Common myeloid progenitor, CD34-positive (primary cell): ENCODE results near the gene TBXAS1.

Experiments
- CTCF ChIA-PET: fragments of 350-600 bp; sonication (Branson Sonifier 250); formaldehyde crosslinking; loops from one replicate; lab custom pipeline; 2021; ENCODE audit warnings: antibody characterized with exemption; lab: Charles Lee
- POLR2A ChIA-PET: fragments of 350-600 bp; sonication (Branson Sonifier 250); formaldehyde crosslinking; loops from one replicate; lab custom pipeline; 2021; ENCODE audit warnings: antibody characterized with exemption; lab: Charles Lee
- DNase-seq, 3 donors: peaks; one replicate each; pipeline versions ENCODE4 v3.0.0 to v3.0.0-alpha.2; 2013
- H3K27ac ChIP-seq, 2 experiments: 1 replicate in 1 of 2; 2 replicates in 1 of 2; pipeline ENCODE4 v1.7.0; 2013; ENCODE audit warnings: inconsistent platforms in 2 of 2, low read length in 2 of 2, mild to moderate bottlenecking in 2 of 2, low read depth in 1 of 2, moderate library complexity in 1 of 2; ENCODE audit not compliant: severe bottlenecking in 2 of 2, insufficient read depth in 1 of 2, poor library complexity in 1 of 2
- H3K27me3 ChIP-seq, 5 experiments: replicated peaks in 2 of 5; 1 replicate in 3 of 5; 2 replicates in 2 of 5; pipeline versions ENCODE4 v1.6.1 to v1.7.0; 2013; ENCODE audit warnings: low read length in 4 of 5, mild to moderate bottlenecking in 2 of 5, moderate library complexity in 2 of 5, inconsistent platforms in 1 of 5; ENCODE audit not compliant: insufficient read depth in 5 of 5, control insufficient read depth in 4 of 5
- H3K36me3 ChIP-seq, 4 experiments: 1 replicate in 2 of 4; 2 replicates in 2 of 4; pipeline versions ENCODE4 v1.6.1 to v1.7.0; 2013; ENCODE audit warnings: low read length in 3 of 4, control low read depth in 1 of 4, mild to moderate bottlenecking in 1 of 4; ENCODE audit not compliant: control insufficient read depth in 4 of 4, insufficient read depth in 4 of 4
- H3K4me1 ChIP-seq, 4 experiments: 1 replicate in 3 of 4; 2 replicates in 1 of 4; pipeline versions ENCODE4 v1.6.1 to v1.7.1; 2013; ENCODE audit warnings: low read length in 3 of 4, mild to moderate bottlenecking in 3 of 4, control low read depth in 1 of 4, inconsistent platforms in 1 of 4, moderate library complexity in 1 of 4; ENCODE audit not compliant: control insufficient read depth in 4 of 4, insufficient read depth in 4 of 4; ENCODE audit errors: control extremely low read depth in 1 of 4
- H3K4me3 ChIP-seq, 7 experiments: 1 replicate in 4 of 7; 2 replicates in 3 of 7; pipeline versions ENCODE4 v1.5.1 to v1.7.0; 2013; ENCODE audit warnings: mild to moderate bottlenecking in 7 of 7, low read length in 6 of 7, moderate library complexity in 6 of 7, inconsistent platforms in 2 of 7, low read depth in 2 of 7, control low read depth in 1 of 7; ENCODE audit not compliant: insufficient read depth in 4 of 7, control insufficient read depth in 1 of 7; ENCODE audit errors: extremely low read depth in 1 of 7
- H3K9me3 ChIP-seq, 5 experiments: 1 replicate in 4 of 5; 2 replicates in 1 of 5; pipeline versions ENCODE4 v1.6.1 to v1.7.1; 2013; ENCODE audit warnings: low read length in 4 of 5, mild to moderate bottlenecking in 2 of 5, inconsistent platforms in 1 of 5, low read depth in 1 of 5, moderate library complexity in 1 of 5; ENCODE audit not compliant: control insufficient read depth in 4 of 5, insufficient read depth in 2 of 5; ENCODE audit errors: control extremely low read depth in 1 of 5
- WGBS: methylation state at CpG from one replicate; pipeline ENCODE4 v1.1.5; 2013; ENCODE audit not compliant: insufficient coverage; 5-methylcytosine and 5-hydroxymethylcytosine counted together

The TBXAS1 gene

DNA sequence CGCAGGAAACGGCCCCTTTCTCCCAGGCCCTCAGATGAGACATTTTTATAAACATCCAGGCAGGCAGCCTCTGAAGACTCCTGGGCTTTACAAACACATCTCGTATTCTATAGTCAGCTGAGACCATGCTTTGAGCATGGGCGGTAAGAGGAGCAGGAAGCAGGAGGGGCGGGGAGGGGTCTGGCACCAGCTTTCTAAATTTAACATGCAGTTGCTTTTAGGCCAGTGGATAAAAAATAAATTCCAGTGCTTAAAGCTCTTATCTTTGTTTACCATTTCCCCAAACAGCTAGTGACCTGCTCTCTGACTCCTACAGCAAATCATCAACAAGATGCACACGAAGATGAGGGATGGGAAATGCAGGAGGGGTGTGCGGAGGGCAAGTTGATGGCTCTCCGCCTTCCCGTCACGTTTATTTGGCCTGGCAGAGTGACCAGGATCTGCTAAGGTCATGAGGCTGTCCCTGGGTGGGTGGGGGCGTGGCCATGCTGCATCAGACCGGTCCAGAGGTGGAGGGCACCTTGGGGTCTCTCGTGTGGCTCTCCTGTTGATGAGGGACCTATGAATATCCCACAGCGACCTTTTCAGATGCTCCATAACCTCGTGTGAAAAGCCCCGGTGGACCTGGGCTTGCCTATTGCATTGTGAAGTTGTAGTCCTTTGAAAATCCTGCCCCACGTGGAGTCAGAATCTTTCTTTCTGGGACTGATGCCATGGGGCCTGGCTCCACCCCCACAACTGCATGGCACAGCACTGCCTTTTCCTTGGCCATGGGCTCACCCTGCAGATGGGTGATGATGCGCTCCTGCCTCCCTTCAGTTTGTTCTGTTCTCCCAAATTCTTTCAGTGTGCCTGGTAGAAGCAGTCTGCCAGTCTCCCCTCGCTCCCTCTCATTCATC lies 166.2 kb downstream of the TBXAS1 start:
- H3K9me3 ChIP-seq, result no peaks in the 10 kb centered on the region

DNA sequence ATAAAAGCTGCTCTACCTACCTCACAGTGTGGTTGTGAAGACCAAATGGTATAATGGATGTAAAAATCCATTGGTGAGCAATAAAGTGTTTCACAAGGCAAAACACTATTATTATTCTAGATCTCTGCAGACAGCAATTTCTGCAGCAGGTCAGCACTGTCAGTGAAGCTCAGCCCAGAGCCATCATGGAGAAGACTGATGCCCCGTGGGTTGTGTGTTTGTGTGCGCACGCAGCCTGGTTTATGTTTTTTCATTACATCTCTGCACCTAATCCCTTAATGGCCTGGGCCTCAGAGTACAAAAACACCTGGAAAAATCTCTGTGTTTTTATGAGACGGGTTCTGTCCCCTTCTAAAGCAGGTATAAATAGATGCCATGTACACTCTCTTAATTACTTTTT lies 169.5 kb downstream of the TBXAS1 start:
- no peak for DNase-seq
- H3K4me1 ChIP-seq, result peaks cover 0 to 12% (median 1%) of the 10 kb centered on the region in 4 experiments
- CTCF ChIA-PET, result interaction anchor here (1.2 to 11.9 kb wide), 5 partner anchors 11 to 378 kb away, joined by 3 to 164 read pairs (median 28); no protein-coding TSS in a partner anchor
- POLR2A ChIA-PET, result no interaction called here
- H3K27me3 ChIP-seq, result no peaks in the 10 kb centered on the region
- H3K27ac ChIP-seq, result no peak overlapping the region
- no peak overlapping the region for H3K4me3 ChIP-seq
- WGBS, result 100% methylated on average over 1 of the region's 4 CpGs
- no peaks in the 10 kb centered on the region for H3K9me3 ChIP-seq
- peaks cover 0 to 5% (median 0%) of the 10 kb centered on the region in 4 experiments for H3K36me3 ChIP-seq

More for the DNA sequence above, 166.2 kb downstream of the TBXAS1 start:
- no peaks in the 10 kb centered on the region for H3K27me3 ChIP-seq
- DNase-seq, result no peak
- H3K36me3 ChIP-seq, result peaks cover 0 to 11% (median 3%) of the 10 kb centered on the region in 4 experiments
- no peak overlapping the region for H3K4me3 ChIP-seq
- CTCF ChIA-PET, result interaction anchor here (1.0 to 1.6 kb wide), 5 partner anchors 10 to 561 kb away, joined by 3 to 5 read pairs (median 4); no protein-coding TSS in a partner anchor
- H3K4me1 ChIP-seq, result peaks cover 0 to 12% (median 2%) of the 10 kb centered on the region in 4 experiments
- POLR2A ChIA-PET, result no interaction called here
- H3K27ac ChIP-seq, result no peak overlapping the region
- 67% methylated on average over 19 of the region's 19 CpGs for WGBS

GRCh38 chr7:139999516-139999915 lies 170.5 kb downstream of the TBXAS1 start:
- no peaks in the 10 kb centered on the region for H3K27me3 ChIP-seq
- 96% methylated on average over 3 of the region's 6 CpGs for WGBS
- peaks cover 0 to 9% (median 1%) of the 10 kb centered on the region in 4 experiments for H3K4me1 ChIP-seq
- no peak for DNase-seq
- ChIA-PET CTCF (interaction anchor here (1.2 to 11.9 kb wide), 5 partner anchors 12 to 379 kb away, joined by 3 to 164 read pairs (median 28); no protein-coding TSS in a partner anchor), POLR2A (no interaction called here)
- H3K4me3 ChIP-seq, result no peak overlapping the region
- peaks cover 0 to 5% (median 0%) of the 10 kb centered on the region in 4 experiments for H3K36me3 ChIP-seq
- no peaks in the 10 kb centered on the region for H3K9me3 ChIP-seq
- no peak overlapping the region for H3K27ac ChIP-seq

- H3K9me3 ChIP-seq, result no peaks in the 10 kb centered on the region
- POLR2A ChIA-PET, result no interaction called here
- H3K4me3 ChIP-seq, result no peak overlapping the region
- CTCF ChIA-PET, result interaction anchor here (0.7 to 11.9 kb wide), 9 partner anchors 9 to 500 kb away, joined by 3 to 164 read pairs (median 4); no protein-coding TSS in a partner anchor
- H3K27ac ChIP-seq, result no peak overlapping the region
- no peaks in the 10 kb centered on the region for H3K27me3 ChIP-seq
- DNase-seq, result no peak
- H3K36me3 ChIP-seq, result peaks cover 0 to 5% (median 0%) of the 10 kb centered on the region in 4 experiments
- 95% methylated on average over 5 of the region's 6 CpGs for WGBS
- no peaks in the 10 kb centered on the region for H3K4me1 ChIP-seq
These were observed 171.7 kb downstream of the TBXAS1 start for GRCh38 chr7:140000666-140001268.

DNA sequence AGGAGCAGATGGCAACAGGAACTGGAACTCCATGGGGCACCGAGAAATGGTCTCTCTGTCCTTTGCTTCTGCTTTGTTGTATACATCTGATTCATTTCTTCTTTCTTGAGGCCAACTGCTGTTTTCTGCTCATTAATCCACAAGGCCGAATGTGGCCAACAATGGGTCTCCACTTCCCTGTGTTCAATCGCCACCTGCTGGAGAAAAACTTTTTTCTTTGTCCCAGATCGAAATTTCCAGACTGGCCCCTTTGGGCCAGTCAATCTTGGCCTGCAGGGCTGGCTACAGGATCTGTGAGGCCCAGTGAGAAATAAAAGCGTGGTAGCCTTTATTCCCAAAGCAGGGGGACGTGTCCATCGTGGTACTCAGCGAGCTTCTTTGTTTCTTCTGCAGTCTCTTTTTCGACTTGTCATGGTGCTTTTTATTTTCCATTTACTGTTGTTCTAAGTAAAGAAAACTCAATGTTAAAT lies 174.9 kb downstream of the TBXAS1 start:
- Histone ChIP-seq H3K9me3 (no peaks in the 10 kb centered on the region), H3K36me3 (peaks cover 3 to 13% (median 12%) of the 10 kb centered on the region in 4 experiments), H3K4me3 (no peak overlapping the region), H3K27me3 (no peaks in the 10 kb centered on the region), H3K27ac (no peak overlapping the region), H3K4me1 (no peaks in the 10 kb centered on the region)
- CTCF ChIA-PET, result interaction anchor here (1.0 to 11.9 kb wide), 16 partner anchors 9 to 403 kb away, joined by 3 to 164 read pairs (median 6); no protein-coding TSS in a partner anchor
- DNase-seq, result peak; percentile 66 to 82 (median 81)
- POLR2A ChIA-PET, result interaction anchor here (0.6 kb wide), 1 partner anchor 359 kb away, joined by 3 read pairs; no protein-coding TSS in a partner anchor
- 30% methylated on average over 3 of the region's 9 CpGs for WGBS

DNA sequence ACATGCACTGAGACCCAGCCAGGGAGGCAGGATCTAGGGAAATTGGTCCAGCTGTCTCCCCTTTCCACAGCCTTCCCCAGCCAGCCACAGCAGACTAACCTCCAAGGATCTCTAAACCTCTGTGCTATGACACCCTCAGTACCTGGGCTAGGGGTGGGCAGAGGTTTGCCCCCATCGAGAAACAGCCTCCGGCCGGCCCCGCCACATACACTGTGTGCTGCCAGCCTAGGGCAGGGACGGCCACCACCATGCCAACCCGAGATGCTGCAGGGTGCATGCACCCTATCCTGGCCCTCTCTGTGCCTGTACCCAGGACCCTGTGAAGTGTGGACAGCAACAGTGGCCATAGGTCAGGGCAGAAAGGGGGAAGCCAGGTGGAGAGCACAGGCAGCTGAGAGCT lies 175.6 kb downstream of the TBXAS1 start:
- WGBS, result 96% methylated on average over 6 of the region's 6 CpGs
- ChIA-PET CTCF (interaction anchor here (1.0 to 11.9 kb wide), 12 partner anchors 9 to 416 kb away, joined by 3 to 164 read pairs (median 6); no protein-coding TSS in a partner anchor), POLR2A (no interaction called here)
- no peak for DNase-seq
- Histone ChIP-seq H3K36me3 (peaks cover 3 to 16% (median 15%) of the 10 kb centered on the region in 4 experiments), H3K9me3 (no peaks in the 10 kb centered on the region), H3K27ac (no peak overlapping the region), H3K4me1 (no peaks in the 10 kb centered on the region), H3K27me3 (no peaks in the 10 kb centered on the region), H3K4me3 (no peak overlapping the region)
